Left lung (tissue), 10 donors: ENCODE results near the gene TNPO2. TPM values are rescaled to one million over a fixed set of nuclear protein-coding genes. Genes with fewer than 3 reads are reported as not detected.

Source experiments
- ATAC-seq: fragments of 200-7000 bp; cut with Tn5 transposase; one replicate; pipeline ENCODE4 v1.9.1; 2020; ENCODE audit warnings: moderate library complexity
- DNase-seq, 4 donors: peaks; one replicate each; pipeline ENCODE4 v3.0.0-alpha.2; 2013 to 2020
- H3K27ac ChIP-seq, 2 donors: fragments of 200-600 bp; sonication (generic) in 1 of 2; one replicate each; pipeline versions ENCODE4 v1.5.0 to v1.8.0; 2020 to 2021
- H3K27me3 ChIP-seq, 2 donors: fragments of 200-600 bp; sonication (generic) in 1 of 2; one replicate each; pipeline versions ENCODE4 v1.5.0 to v1.8.0; 2020 to 2021
- H3K36me3 ChIP-seq, 2 donors: fragments of 200-600 bp; sonication (generic) in 1 of 2; one replicate each; pipeline versions ENCODE4 v1.5.0 to v1.8.0; 2020 to 2021
- H3K4me1 ChIP-seq, 2 donors: fragments of 200-600 bp; one replicate each; pipeline ENCODE4 v1.8.0; 2021
- H3K4me3 ChIP-seq, 2 donors: fragments of 200-600 bp; sonication (generic) in 1 of 2; one replicate each; pipeline versions ENCODE4 v1.5.0 to v1.8.0; 2020 to 2021; ENCODE audit warnings: mild to moderate bottlenecking in 1 of 2
- H3K9me3 ChIP-seq, 2 donors: fragments of 200-600 bp; sonication (generic) in 1 of 2; one replicate each; pipeline versions ENCODE4 v1.5.0 to v1.8.0; 2020 to 2021
- intact Hi-C, 2 donors: fragments of 100-400 bp; cut with DNase I; formaldehyde crosslinking; loops; one replicate each; pipeline versions ENCODE4 v1.11.2 to v1.14.2; 2022
- polyA plus RNA-seq, 6 donors: library from polyadenylated mRNA; unstranded; fragments of 120-200 nt; gene quantifications; one replicate each; pipeline ENCODE4 v1.2.1, GENCODE V29; 2013; ENCODE audit not compliant: insufficient read length in 6 of 6
- total RNA-seq, 2 donors: library from RNA; stranded (reverse); fragmentation: NEBNext Ultra II Directional; extraction: Animal tissue kit (Norgen Biotek cat#: 25700); gene quantifications; one replicate each; pipeline ENCODE4 v1.2.1, GENCODE V29; 2021
- TF ChIP-seq, protein P1 (sequence below), 2 donors: fragments of 200-600 bp; sonication (generic) in 1 of 2; IDR thresholded peaks; one replicate each; pipeline versions ENCODE4 v1.5.0 to v1.8.0; 2021; ENCODE audit warnings: antibody characterized with exemption in 2 of 2
- donor health status: DM: no; HTN: yes; CAD: no.
- donor health status: DM: no; HTN: no; CAD: no.

The TNPO2 gene
- total and polyA plus RNA-seq, 8 donors = 54.8 to 92.6 (median 77.6) TPM

DNA sequence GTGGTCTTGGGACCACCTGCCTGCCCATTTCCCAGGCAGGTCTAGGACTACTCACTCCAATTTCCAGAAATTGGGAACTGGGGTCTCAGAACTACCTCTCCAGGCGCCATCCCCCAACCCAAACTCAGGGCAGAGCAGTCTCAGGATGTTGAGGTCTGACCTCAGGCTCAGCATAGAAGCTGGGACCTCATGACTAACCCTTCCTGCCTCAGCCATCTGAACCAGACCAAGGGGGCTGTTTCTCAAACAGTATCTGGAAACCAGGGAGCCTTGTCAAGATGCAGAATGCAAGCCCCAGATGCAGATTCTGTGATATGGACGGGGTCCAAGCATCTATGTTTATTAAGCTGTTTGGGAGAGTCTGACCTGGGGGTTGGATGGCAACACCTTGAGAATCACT is 28.6 kb downstream of the TNPO2 start:
- Histone ChIP-seq H3K4me3 (no peak overlapping the region), H3K36me3 (peaks cover 0 to 21% of the 10 kb centered on the region in 2 donors), H3K9me3 (no peaks in the 10 kb centered on the region), H3K27me3 (no peaks in the 10 kb centered on the region), H3K27ac (no peak overlapping the region), H3K4me1 (peaks cover 9 to 27% of the 10 kb centered on the region in 2 donors)
- TF ChIP-seq, protein P1, sequence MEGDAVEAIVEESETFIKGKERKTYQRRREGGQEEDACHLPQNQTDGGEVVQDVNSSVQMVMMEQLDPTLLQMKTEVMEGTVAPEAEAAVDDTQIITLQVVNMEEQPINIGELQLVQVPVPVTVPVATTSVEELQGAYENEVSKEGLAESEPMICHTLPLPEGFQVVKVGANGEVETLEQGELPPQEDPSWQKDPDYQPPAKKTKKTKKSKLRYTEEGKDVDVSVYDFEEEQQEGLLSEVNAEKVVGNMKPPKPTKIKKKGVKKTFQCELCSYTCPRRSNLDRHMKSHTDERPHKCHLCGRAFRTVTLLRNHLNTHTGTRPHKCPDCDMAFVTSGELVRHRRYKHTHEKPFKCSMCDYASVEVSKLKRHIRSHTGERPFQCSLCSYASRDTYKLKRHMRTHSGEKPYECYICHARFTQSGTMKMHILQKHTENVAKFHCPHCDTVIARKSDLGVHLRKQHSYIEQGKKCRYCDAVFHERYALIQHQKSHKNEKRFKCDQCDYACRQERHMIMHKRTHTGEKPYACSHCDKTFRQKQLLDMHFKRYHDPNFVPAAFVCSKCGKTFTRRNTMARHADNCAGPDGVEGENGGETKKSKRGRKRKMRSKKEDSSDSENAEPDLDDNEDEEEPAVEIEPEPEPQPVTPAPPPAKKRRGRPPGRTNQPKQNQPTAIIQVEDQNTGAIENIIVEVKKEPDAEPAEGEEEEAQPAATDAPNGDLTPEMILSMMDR (IDR thresholded peaks at IDR 0.05) = no peak
- DNase-seq (no peak), ATAC-seq (no peak)
- intact Hi-C loops = no loop called here

DNA sequence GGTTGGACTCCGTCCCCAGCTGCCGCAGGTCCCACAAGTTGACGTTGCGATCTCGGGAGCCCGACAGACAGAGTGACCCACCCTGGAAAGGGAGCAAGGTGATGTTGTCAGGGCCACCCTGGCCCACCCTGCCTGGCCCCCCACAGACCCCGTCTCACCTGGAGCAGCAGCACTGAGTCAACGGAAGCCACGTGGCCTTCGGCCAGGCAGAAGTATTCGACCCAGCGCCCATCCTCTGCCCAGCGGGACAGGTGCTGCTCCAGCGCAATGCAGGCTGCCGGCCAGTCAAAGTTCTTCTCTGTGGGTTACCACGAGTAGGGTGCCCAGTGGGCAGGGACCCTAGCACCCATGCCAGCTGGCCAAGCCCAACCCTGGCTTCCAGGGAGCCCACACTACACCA is 29.1 kb downstream of the TNPO2 start:
- H3K27me3 ChIP-seq = no peaks in the 10 kb centered on the region
- intact Hi-C loops = no loop called here
- ATAC-seq (no peak), DNase-seq (peak in 1 of 4 donors; percentile 65)
- H3K4me1 ChIP-seq = peaks cover 9 to 27% of the 10 kb centered on the region in 2 donors
- H3K4me3 ChIP-seq = no peak overlapping the region
- TF ChIP-seq, protein P1 (IDR thresholded peaks at IDR 0.05) = no peak
- no peak overlapping the region for H3K27ac ChIP-seq
- peaks cover 0 to 18% of the 10 kb centered on the region in 2 donors for H3K36me3 ChIP-seq
- H3K9me3 ChIP-seq = no peaks in the 10 kb centered on the region

DNA sequence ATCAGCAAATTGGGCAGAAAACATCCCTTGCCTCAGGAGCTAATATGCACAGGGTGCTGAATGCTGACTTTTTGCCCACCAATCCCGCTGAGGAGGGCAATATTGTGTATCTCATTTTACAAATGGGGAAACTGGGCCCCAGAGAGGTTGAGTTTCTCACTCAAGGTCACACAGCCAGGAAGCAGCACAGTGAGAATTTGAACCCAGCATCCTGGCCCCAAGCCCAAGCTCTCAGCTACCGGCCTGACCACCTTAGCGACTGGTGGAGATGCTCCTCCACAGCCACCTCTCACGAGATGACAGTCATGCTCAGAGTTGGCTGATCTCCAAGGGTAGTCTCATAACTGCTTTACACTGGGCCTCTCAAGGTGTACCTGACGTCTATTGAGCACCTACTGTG is 30.8 kb downstream of the TNPO2 start:
- Histone ChIP-seq H3K4me3 (no peak overlapping the region), H3K27me3 (no peaks in the 10 kb centered on the region), H3K4me1 (peaks cover 9 to 27% of the 10 kb centered on the region in 2 donors), H3K27ac (no peak overlapping the region), H3K36me3 (peaks cover 0 to 11% of the 10 kb centered on the region in 2 donors), H3K9me3 (no peaks in the 10 kb centered on the region)
- DNase-seq (no peak), ATAC-seq (no peak)
- intact Hi-C loops = no loop called here
- TF ChIP-seq, protein P1 (IDR thresholded peaks at IDR 0.05) = no peak

DNA sequence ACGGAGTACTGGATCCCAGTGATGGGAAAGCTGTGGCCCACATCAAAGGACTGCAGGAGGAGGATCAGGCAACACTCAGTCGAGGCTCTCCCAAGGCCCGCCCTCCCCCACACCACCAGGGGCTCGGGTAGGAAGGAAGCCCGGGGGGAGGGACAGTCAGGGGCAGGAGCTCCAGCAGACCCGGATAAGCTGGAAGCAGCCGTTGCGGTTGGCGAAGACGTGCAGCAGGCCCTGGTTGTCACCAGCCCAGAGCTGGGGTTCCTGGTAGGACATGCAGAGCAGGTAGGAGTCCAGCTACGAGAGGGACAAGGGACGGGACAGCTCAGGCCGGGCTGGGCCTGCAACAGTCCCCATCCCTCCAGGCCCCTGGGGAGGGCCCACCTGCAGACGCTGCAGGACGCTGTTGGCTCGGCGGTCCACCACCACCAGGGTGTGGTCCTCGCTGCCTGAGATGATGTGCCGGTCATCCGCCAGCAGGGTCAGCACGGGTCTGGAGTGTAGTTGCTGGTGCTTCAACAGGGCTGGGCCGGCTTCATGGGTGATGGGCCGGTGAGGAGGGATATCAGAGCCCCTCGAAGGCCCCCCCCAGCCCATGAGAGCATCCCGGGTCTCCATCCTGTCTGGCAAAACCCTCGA is 34.0 kb downstream of the TNPO2 start:
- TF ChIP-seq, protein P1 (IDR thresholded peaks at IDR 0.05) = no peak
- ATAC-seq (no peak), DNase-seq (peak in 1 of 4 donors; percentile 67)
- Histone ChIP-seq H3K36me3 (peaks cover 0 to 11% of the 10 kb centered on the region in 2 donors), H3K27ac (no peak overlapping the region), H3K9me3 (no peaks in the 10 kb centered on the region), H3K4me1 (peaks cover 0 to 3% of the 10 kb centered on the region in 2 donors), H3K27me3 (no peaks in the 10 kb centered on the region), H3K4me3 (no peak overlapping the region)
- intact Hi-C loops = no loop called here

DNA sequence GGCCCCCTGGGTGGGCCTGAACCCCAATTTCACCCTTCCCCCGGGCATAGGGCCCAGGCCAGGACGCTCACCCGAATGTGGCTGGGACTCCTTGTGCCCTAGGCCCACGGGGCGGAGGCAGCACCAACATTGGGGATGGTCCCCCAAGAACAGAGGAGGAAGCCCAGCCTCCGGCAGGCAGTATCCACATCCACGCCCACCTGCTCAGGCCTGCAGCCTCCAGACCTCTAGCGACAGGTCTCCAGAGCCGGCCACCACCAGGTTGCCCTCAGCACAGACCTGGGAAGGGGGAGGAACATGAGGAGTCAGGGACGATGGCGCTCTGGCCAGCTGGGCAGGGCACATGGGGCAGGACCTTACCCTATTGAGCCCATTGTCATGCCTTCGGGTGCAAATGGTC is 34.7 kb downstream of the TNPO2 start:
- DNase-seq (peak in 1 of 4 donors; percentile 61), ATAC-seq (no peak)
- peaks cover 0 to 11% of the 10 kb centered on the region in 2 donors for H3K36me3 ChIP-seq
- no peaks in the 10 kb centered on the region for H3K4me1 ChIP-seq
- no peaks in the 10 kb centered on the region for H3K27me3 ChIP-seq
- no peak overlapping the region for H3K4me3 ChIP-seq
- H3K9me3 ChIP-seq = no peaks in the 10 kb centered on the region
- intact Hi-C loops = no loop called here
- TF ChIP-seq, protein P1 (IDR thresholded peaks at IDR 0.05) = no peak
- H3K27ac ChIP-seq = no peak overlapping the region
